UCSD-AML1 (cell line): ENCODE results near the gene KCTD10.
"Not testable (repeated sequence)": the region's sequence is repeated elsewhere in the genome, so short reads cannot be mapped to it uniquely, and the experiment has no call there.

Experiments used
- DNase-seq: peaks from one replicate; lab custom pipeline; 2025; ENCODE audit not compliant: unreplicated experiment; lab: John Stamatoyannopoulos, UW

Gene KCTD10

DNA sequence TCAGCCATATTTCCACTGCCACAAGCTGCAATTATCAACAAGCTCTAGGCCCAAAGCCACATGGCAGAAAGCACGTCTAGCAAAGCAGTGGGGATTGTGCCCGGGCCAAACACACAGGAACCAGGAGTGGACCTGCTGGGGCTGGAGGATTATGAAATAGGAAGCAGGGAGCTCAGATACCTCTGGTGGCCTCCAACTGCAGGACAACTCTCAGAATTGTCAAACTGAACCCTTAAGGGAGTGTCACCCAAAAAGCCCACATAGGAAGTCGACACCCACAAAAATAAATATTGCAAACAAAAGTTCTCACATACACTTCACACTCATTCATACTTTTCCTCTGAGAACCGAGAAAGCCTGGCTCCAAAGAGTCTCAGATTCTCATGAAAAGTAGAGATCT, 26.1 kb downstream of the KCTD10 start:
- no peak for DNase-seq

DNA sequence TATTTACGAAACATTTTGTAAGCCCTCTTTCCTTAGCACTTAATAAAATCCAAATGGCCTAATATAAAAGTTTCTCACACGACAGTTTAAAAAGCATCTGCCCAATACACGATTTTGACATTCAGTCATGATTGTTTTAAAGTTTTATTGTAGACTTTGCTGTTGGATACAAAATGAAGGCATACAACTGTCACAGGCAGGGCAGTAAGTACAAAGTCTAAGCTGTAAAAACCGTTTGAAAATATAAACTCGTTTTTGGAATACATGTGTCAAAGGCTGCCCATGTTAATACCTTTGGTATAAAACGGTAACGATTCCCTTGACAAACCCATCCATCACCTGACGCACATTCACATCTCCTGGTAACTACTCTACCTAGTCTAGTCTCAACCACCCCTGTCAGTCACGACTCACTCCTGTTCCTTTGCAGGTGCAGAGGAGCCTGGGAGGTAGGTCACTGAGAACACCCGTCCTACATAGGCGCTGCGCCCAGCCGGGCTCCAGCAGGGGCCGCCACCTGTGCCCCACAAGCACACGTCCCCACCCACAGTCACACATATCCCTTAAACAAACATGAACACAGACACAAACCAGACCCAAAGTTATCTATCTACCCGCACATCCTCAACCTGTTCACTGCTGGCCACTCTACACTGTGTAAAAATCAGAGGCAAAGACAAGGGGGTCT, 27.1 kb downstream of the KCTD10 start:
- DNase-seq: no peak

GRCh38 chr12:109448707-109449390, 28.3 kb downstream of the KCTD10 start:
- DNase-seq: no peak

- DNase-seq: no peak
Observed at GRCh38 chr12:109448272-109448671, 28.8 kb downstream of the KCTD10 start.

DNA sequence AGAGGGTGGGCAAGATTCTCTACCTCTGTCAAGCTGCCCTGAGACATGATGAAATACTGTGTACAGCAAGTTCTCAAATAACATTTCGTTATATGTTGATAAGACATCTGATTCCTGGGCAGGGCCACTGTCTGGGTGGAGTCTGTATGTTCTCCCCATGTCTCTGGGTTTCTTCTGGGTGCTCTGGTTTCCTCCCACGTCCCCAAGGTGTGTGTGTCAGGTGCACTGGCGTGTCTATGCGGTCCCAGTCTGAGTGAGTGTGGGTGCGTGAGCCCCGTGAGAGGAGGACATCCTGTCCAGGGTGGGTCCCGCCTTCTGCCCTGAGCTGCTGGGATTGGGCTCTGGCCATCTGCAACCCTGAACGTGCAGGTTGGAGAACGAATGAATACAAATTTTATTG, 29.6 kb downstream of the KCTD10 start:
- DNase-seq: no peak

- no peak for DNase-seq
Observed at GRCh38 chr12:109446869-109447268, 30.2 kb downstream of the KCTD10 start.

- DNase-seq: no peak
Observed at GRCh38 chr12:109445191-109445609, 31.9 kb downstream of the KCTD10 start.

- no peak for DNase-seq
Observed at GRCh38 chr12:109444259-109444658, 32.8 kb downstream of the KCTD10 start.

DNA sequence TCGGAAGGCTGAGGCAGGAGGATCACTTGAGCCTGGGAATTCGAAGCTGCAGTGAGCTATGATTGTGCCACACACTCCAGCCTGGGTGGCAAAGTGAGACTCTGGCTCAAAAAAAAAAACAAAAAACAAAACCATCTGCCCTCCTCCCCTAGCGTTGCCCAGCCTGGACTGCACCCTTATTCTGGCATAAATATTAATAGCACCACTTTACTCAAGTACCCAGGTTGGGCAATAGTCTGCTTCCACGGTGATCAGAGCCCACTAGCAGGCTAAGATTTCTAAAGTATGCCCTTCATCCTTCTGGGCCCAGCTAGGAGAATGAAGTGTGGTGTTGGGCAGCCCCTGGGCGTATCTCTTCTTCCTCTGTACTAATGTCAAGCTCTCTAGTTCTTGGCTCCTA, 33.3 kb downstream of the KCTD10 start:
- DNase-seq: no peak

DNA sequence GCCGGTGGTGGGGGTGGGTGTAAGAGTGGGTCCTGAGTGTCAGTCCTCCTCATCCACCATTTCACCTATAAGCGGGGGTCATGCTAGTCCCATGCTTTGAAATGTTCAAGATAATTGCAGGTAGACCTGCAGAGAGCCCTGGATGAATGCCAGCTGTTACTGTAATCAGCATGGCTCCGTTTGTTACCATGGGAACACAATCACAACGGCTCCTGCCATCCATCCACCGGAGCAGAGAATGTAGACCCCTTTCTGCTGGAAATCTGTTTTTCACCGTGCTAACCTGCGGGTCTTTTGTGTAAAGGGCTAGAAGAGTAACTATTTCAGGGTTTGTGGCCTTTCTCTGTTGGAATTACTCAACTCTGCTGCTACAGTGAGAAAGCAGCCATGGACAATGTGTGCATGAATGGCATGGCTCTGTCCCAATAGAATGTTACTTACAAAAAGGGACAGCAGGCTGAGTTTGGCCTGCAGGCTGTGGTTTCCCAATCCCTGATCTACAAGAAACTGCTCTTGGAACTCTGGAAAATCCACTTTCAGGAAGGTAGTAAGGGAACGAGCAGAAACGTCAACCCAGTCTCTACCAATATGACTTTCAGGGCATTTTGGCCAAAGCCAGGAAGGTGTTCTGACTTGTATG, 36.1 kb downstream of the KCTD10 start:
- DNase-seq: no peak

GRCh38 chr12:109439951-109440350, 37.1 kb downstream of the KCTD10 start:
- DNase-seq: not testable (repeated sequence)

- no peak for DNase-seq
Observed at GRCh38 chr12:109439181-109439580, 37.9 kb downstream of the KCTD10 start.

- no peak for DNase-seq
Observed at GRCh38 chr12:109436188-109436560, 40.9 kb downstream of the KCTD10 start.

DNA sequence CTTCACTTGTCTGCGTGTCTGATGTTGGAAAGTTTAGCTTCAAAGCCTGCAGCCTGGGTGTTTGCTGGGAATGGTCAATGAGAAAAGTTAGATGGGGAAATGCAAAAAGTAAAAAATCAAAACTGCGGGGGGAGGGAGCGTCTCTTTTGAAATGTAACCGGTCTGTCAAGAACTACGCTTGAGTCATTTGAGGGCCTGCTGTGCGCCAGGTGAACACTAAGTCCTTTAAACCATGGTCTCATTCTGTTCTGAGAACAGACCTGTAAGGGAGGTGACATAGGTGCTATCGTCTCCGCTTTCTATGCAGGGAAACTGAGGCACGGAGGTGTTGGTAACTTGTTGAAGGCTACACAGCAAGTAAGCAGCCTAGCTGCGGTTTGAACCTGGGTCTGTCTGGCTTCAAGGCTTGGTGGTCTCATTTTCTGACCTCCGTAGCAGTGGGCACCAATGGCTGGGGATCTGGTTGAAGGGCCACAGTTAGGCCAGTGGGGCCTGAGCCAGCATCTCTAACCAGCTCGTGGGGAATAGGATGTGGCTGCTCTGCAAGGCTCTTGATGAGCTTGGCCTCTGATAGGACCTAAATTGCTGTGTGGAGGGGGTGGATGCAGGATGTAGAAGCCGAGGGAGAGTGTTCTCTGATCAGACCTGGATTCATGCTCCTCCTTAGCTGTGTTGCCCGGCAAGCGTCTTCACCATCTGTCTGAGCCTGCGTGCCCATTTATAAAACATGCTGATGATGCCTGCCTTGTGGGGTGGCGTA, 41.5 kb downstream of the KCTD10 start:
- DNase-seq: no peak

DNA sequence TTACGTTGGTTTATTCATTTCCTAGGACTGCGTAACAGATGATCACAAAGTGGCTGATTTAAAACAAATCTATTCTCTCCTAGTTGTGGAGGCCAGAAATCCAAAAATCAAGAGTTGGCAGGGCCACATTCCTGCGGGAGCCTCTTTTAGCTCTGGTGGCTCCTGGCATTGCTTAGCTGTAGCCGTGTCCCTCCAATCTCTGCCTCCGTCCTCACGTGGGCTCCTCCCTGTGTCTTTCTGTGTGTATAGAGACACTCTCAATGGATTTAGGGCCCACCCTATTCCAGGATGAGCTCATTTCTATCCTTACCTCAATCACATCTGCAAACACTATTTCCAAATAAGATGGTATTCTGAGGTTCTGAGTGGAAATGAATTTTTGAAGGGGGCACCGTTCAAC, 42.5 kb downstream of the KCTD10 start:
- DNase-seq: no peak

- no peak for DNase-seq
Observed at GRCh38 chr12:109433618-109434017, 43.5 kb downstream of the KCTD10 start.

GRCh38 chr12:109432842-109433304, 44.2 kb downstream of the KCTD10 start:
- DNase-seq: peak; percentile 78

DNA sequence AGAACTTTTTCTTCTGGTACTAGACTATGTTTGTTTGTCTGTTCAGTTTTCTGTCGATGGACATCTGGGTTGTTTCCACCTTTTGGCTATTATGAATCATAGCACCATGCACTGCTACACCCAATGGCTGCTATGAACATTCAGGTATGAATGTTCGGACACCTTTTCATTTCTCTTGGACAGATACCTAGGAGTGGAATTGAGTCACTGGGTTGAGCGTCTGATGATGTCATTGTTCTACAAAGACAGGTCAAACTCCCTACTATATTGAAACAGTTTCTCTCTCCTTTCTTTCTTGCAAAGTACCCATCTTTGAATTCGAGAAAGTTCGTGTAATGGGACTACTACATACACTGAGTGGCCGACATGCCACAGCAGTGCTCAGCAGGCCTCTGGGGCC, 44.7 kb downstream of the KCTD10 start:
- DNase-seq: no peak

DNA sequence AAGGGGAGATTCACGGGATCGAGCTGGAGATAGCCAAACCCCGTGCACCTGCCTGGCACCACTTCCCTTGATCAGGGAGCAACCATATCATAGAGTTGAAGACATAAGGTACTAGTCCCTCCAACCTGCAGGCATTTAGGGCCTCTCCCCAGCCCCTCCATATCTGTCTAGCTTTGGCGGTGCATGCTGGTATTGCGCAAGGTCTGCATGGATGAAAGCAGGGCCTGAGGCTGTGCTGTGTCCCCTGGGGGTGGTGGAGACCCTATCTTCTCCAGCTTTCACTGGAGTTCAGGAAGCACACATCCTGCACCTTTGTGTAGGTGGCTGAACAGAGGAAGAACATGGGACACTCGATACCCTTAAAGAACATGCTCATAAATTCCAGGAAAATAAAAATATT, 46.9 kb downstream of the KCTD10 start:
- DNase-seq: no peak

GRCh38 chr12:109428804-109429203, 48.3 kb downstream of the KCTD10 start:
- not testable (repeated sequence) for DNase-seq

GRCh38 chr12:109428037-109428629, 49.0 kb downstream of the KCTD10 start:
- peak; percentile 77 for DNase-seq
